Mononuclear cell (primary cell): ENCODE data around the gene FGGY. TPM values are rescaled to one million over a fixed set of nuclear protein-coding genes. Genes with fewer than 3 reads are reported as not detected.

Source experiments
- H3K27me3 ChIP-seq: 2 replicates; pipeline ENCODE4 v1.6.0; 2011; ENCODE audit warnings: low read length, control low read depth; ENCODE audit not compliant: insufficient read depth
- H3K4me1 ChIP-seq: 2 replicates; pipeline ENCODE4 v1.5.1; 2011; ENCODE audit warnings: mild to moderate bottlenecking, low read length, control low read depth; ENCODE audit not compliant: insufficient read depth
- H3K4me3 ChIP-seq: 2 replicates; pipeline ENCODE4 v1.5.1; 2011; ENCODE audit warnings: mild to moderate bottlenecking, low read length, moderate library complexity
- H3K9me3 ChIP-seq: 2 replicates; pipeline ENCODE4 v1.5.1; 2011; ENCODE audit warnings: low read depth, mild to moderate bottlenecking, control low read depth, low read length
- total RNA-seq: library from RNA; depleted of rRNA; stranded (reverse); fragments of >200 nt; gene quantifications from one replicate; pipeline ENCODE4 v1.2.3, GENCODE V29; 2012

The FGGY gene
- total RNA-seq, 1 donor, result 15.2 TPM

GRCh38 chr1:59431566-59432294 is 134.8 kb downstream of the FGGY start:
- Histone ChIP-seq H3K27me3 (no peaks in the 10 kb centered on the region), H3K4me3 (no peak overlapping the region), H3K4me1 (no peaks in the 10 kb centered on the region), H3K9me3 (no peaks in the 10 kb centered on the region)

DNA sequence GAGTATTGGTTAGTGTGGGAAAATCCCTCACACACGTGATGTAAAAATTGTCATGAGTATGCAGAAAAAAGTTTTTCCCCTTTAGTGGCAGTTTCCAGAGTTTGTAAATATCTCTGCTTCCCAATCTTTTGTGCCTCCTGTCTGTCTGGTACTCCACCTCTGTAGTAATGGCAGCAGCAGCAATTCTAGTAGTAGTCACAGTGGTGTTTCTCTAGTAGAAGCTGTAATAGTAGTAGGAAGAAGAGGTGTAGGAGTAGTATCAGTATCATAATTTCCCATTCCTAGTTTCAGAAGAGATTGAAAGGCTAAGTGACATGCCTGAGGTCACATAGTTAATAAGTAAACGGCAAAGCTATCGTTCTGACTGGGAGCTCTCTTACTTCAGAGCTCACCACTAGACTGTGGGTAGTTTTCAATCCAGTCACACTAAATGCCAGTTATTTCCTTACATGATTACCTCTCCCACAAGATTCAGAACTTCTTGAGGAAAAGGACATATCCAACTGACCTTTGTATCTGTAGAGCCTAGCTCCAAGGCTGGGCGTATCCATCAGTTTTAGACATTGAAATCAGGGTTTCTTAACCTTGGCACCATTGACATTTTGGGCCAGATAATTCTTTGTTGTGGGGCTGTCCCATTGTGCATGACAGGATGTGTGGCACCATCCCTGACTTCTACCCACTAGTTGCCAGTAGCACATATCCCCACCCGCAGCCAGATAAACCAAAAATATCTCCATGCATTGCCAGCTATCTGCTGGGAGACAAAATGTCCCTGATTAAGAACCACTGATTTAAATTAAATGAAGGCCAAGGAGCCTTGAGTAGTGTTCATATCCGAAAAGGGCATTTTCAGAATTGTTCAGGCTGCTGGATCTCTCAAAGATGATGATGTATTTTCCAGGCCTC is 135.9 kb downstream of the FGGY start:
- H3K4me3 ChIP-seq, result no peak overlapping the region
- no peaks in the 10 kb centered on the region for H3K27me3 ChIP-seq
- no peaks in the 10 kb centered on the region for H3K9me3 ChIP-seq
- no peaks in the 10 kb centered on the region for H3K4me1 ChIP-seq

DNA sequence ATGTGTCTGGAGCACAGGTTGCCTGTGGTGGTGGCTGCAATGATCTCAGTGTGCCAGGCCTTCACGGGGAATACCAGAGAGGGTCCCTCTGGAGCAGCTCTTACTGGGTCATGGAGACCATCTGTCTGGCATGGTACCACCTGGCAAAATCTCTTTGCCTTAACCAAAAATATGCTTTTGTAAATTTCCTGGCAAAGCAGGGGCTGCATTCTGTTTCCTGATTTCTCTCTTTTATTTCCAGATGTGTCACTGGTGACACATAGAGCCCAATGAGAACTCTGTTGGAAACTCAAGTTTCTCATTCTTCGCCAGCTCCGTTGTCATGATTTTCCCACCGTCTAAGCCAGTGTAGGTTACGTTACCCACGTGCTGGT is 136.5 kb downstream of the FGGY start:
- H3K9me3 ChIP-seq, result no peaks in the 10 kb centered on the region
- H3K4me1 ChIP-seq, result no peaks in the 10 kb centered on the region
- H3K4me3 ChIP-seq, result no peak overlapping the region
- no peaks in the 10 kb centered on the region for H3K27me3 ChIP-seq

- Histone ChIP-seq H3K4me1 (no peaks in the 10 kb centered on the region), H3K27me3 (no peaks in the 10 kb centered on the region), H3K9me3 (no peaks in the 10 kb centered on the region), H3K4me3 (no peak overlapping the region)
These were observed 137.4 kb downstream of the FGGY start for GRCh38 chr1:59434336-59434735.

DNA sequence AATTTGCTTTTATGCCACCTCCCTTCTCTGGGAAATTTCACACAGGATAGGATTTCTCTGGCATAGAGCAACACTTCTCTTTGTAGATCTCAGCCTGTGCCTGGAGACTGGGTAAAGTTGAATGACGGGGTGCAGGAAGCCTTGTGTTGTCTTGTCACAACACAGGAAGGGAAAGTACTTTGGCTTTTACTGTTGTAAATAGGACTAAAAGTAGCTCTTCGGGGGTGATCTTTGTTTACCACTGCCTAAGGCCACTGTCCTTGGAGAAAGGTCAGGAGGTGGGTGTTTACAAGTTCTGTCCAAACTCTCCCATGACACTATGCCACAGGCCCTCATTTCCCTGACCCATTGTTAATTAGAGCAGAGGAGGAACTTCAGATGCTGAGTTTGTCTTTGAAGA is 139.7 kb downstream of the FGGY start:
- no peaks in the 10 kb centered on the region for H3K4me1 ChIP-seq
- no peak overlapping the region for H3K4me3 ChIP-seq
- H3K27me3 ChIP-seq, result no peaks in the 10 kb centered on the region

GRCh38 chr1:59438058-59438560 is 141.2 kb downstream of the FGGY start:
- Histone ChIP-seq H3K27me3 (no peaks in the 10 kb centered on the region), H3K9me3 (no peaks in the 10 kb centered on the region), H3K4me3 (no peak overlapping the region), H3K4me1 (no peaks in the 10 kb centered on the region)

More for the DNA sequence above, 139.7 kb downstream of the FGGY start:
- H3K9me3 ChIP-seq, result no peaks in the 10 kb centered on the region

GRCh38 chr1:59442492-59442891 is 145.6 kb downstream of the FGGY start:
- Histone ChIP-seq H3K4me3 (no peak overlapping the region), H3K27me3 (no peaks in the 10 kb centered on the region), H3K9me3 (no peaks in the 10 kb centered on the region), H3K4me1 (no peaks in the 10 kb centered on the region)

- Histone ChIP-seq H3K27me3 (no peaks in the 10 kb centered on the region), H3K9me3 (no peaks in the 10 kb centered on the region), H3K4me3 (no peak overlapping the region), H3K4me1 (no peaks in the 10 kb centered on the region)
These were observed 146.4 kb downstream of the FGGY start for GRCh38 chr1:59443310-59443709.

DNA sequence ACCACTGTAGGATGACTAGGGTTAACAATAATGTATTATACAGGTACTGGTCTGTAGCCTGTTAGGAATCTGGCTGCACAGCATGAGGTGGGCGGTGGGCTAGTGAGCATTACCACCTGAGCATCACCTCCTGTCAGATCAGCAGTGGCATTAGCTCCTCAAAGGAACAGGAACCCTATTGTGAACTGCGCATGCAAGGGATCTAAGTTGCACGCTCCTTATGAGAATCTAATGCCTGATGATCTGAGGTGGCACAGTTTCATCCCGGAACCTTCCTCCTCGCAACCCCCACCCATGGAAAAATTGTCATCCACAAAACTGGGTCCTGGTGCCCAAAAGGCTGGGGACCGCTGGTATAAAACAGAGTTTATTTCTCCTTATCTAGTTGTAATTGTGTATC is 147.6 kb downstream of the FGGY start:
- Histone ChIP-seq H3K27me3 (no peaks in the 10 kb centered on the region), H3K4me1 (no peaks in the 10 kb centered on the region), H3K4me3 (no peak overlapping the region), H3K9me3 (no peaks in the 10 kb centered on the region)

DNA sequence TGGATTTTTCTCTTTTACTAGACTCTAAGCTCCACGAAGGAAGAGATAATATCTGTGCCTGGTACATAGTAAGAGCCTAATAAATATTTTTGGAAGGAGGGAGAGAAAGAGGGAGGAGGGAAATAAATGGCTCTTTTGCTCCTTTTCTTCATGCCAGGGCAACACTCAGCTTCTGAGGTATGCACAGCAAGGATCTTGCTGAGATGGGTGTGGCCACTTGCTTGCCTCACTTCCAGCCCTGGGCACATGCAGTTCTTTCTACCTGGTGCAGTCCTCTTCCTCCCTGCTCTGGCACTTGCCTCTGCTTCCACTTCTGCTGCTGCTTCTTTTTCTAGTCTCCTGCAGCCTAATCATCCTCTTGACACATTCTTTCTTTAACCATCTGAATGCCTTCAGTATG is 148.1 kb downstream of the FGGY start:
- H3K4me1 ChIP-seq, result no peaks in the 10 kb centered on the region
- no peaks in the 10 kb centered on the region for H3K27me3 ChIP-seq
- H3K9me3 ChIP-seq, result no peaks in the 10 kb centered on the region

GRCh38 chr1:59446257-59446901 is 149.5 kb downstream of the FGGY start:
- Histone ChIP-seq H3K4me1 (no peaks in the 10 kb centered on the region), H3K4me3 (no peak overlapping the region), H3K27me3 (no peaks in the 10 kb centered on the region), H3K9me3 (no peaks in the 10 kb centered on the region)

More for the DNA sequence above, 148.1 kb downstream of the FGGY start:
- H3K4me3 ChIP-seq, result no peak overlapping the region

DNA sequence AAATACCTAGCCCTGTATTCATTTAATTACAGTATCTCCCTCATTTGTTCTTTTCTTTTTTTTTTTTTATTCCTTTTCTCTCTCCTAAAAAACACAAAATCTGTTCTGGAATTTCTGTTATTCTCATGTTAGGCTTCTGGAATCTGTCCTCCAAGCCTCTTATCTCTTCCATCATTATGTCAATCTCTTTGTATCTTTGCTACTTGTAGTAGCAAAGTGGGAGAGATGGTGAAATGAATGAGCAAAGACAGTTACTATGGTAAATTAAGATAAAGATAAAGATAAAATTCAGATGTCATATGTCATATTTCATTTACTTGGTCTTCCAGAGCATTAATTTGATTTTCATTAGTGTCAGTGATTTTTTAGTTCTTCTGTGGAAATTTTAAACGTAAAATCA is 155.1 kb downstream of the FGGY start:
- Histone ChIP-seq H3K4me1 (peaks cover 8% of the 10 kb centered on the region), H3K9me3 (no peaks in the 10 kb centered on the region), H3K4me3 (no peak overlapping the region), H3K27me3 (no peaks in the 10 kb centered on the region)

DNA sequence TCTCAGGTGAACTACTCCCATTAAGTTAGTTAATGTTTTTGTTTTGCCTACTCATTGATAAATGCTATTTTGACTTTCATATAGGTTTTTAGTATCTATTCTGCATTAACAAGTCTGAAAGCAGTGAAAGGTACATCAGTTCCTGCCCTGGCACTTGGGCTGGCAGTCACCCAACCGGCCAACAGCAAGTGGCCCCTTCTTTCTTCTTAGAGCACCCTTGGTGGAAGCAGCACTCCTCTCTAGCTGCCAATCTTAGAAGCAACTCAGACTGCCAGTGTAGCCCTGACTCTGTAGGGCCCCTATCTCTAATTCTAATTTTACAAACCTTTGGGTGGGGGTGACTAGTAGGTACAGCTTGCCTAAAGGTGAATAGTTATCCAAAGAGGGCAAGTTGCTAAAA is 155.7 kb downstream of the FGGY start:
- H3K27me3 ChIP-seq, result no peaks in the 10 kb centered on the region
- H3K4me3 ChIP-seq, result no peak overlapping the region
- no peaks in the 10 kb centered on the region for H3K9me3 ChIP-seq
- H3K4me1 ChIP-seq, result peaks cover 8% of the 10 kb centered on the region

- Histone ChIP-seq H3K27me3 (no peaks in the 10 kb centered on the region), H3K4me3 (no peak overlapping the region)
These were observed 156.5 kb downstream of the FGGY start for GRCh38 chr1:59453297-59453968.

GRCh38 chr1:59455206-59455605 is 158.3 kb downstream of the FGGY start:
- Histone ChIP-seq H3K4me1 (peaks cover 8% of the 10 kb centered on the region), H3K4me3 (no peak overlapping the region), H3K27me3 (no peaks in the 10 kb centered on the region), H3K9me3 (no peaks in the 10 kb centered on the region)

More at GRCh38 chr1:59453297-59453968, 156.5 kb downstream of the FGGY start:
- H3K9me3 ChIP-seq, result no peaks in the 10 kb centered on the region
- H3K4me1 ChIP-seq, result peaks cover 8% of the 10 kb centered on the region
